ENCODE data around the gene SMARCA4.

Gene SMARCA4

DNA sequence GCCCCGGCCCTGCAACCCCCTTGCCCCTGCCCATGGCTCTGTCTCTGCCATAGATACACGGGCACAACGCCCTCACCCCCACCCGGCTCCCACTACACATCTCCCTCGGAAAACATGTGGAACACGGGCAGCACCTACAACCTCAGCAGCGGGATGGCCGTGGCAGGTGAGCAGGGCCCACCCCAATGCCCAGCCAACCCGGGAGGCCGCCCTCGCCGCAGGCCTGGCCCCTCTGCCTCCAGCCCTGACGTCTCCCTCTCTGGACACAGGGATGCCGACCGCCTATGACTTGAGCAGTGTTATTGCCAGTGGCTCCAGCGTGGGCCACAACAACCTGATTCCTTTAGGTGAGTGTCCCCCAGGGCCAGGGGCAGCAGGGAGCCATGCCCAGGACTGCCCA lies 40.0 kb upstream of the SMARCA4 start:
- H3K4me2 ChIP-seq (ENCODE audit: low read depth, low read length, poor library complexity, severe bottlenecking) = no peak overlapping the region
- no peak overlapping the region for H3K4me3 ChIP-seq (ENCODE audit: low read length, poor library complexity, severe bottlenecking)
- peaks cover 41% of the 10 kb centered on the region; the same call in 1 of the 2 replicates for H3K36me3 ChIP-seq (ENCODE audit: insufficient read depth, low read length)
- H3F3A ChIP-seq (ENCODE audit: low read depth) = no peaks in the 10 kb centered on the region
- TF ChIP-seq, protein P1, sequence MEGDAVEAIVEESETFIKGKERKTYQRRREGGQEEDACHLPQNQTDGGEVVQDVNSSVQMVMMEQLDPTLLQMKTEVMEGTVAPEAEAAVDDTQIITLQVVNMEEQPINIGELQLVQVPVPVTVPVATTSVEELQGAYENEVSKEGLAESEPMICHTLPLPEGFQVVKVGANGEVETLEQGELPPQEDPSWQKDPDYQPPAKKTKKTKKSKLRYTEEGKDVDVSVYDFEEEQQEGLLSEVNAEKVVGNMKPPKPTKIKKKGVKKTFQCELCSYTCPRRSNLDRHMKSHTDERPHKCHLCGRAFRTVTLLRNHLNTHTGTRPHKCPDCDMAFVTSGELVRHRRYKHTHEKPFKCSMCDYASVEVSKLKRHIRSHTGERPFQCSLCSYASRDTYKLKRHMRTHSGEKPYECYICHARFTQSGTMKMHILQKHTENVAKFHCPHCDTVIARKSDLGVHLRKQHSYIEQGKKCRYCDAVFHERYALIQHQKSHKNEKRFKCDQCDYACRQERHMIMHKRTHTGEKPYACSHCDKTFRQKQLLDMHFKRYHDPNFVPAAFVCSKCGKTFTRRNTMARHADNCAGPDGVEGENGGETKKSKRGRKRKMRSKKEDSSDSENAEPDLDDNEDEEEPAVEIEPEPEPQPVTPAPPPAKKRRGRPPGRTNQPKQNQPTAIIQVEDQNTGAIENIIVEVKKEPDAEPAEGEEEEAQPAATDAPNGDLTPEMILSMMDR (conservative IDR thresholded peaks at IDR 0.05; ENCODE audit: low read length) = no peak
- no peak for TF ChIP-seq EZH2phosphoT487 (IDR thresholded peaks at IDR 0.05; ENCODE audit: borderline replicate concordance)
- H4K20me1 ChIP-seq (ENCODE audit: insufficient read depth, low read length, poor library complexity, severe bottlenecking) = no peaks in the 10 kb centered on the region
- H3K9ac ChIP-seq (ENCODE audit: low read depth, low read length, poor library complexity, severe bottlenecking) = no peak overlapping the region
- no peak overlapping the region for H2AFZ ChIP-seq (ENCODE audit: low read length)
- H3K79me2 ChIP-seq (ENCODE audit: insufficient read depth, low read length) = no peaks in the 10 kb centered on the region
- H3K27me3 ChIP-seq (ENCODE audit: insufficient read depth, low read length, poor library complexity, severe bottlenecking) = no peaks in the 10 kb centered on the region
- no peaks in the 10 kb centered on the region for H3K9me2 ChIP-seq (replicated peaks; ENCODE audit: low read depth, low read length)
- no peaks in the 10 kb centered on the region for H3K9me3 ChIP-seq (ENCODE audit: insufficient read depth, low read depth, low read length)
- no peaks in the 10 kb centered on the region for H3K4me1 ChIP-seq (ENCODE audit: insufficient read depth, low read length, poor library complexity, severe bottlenecking)

DNA sequence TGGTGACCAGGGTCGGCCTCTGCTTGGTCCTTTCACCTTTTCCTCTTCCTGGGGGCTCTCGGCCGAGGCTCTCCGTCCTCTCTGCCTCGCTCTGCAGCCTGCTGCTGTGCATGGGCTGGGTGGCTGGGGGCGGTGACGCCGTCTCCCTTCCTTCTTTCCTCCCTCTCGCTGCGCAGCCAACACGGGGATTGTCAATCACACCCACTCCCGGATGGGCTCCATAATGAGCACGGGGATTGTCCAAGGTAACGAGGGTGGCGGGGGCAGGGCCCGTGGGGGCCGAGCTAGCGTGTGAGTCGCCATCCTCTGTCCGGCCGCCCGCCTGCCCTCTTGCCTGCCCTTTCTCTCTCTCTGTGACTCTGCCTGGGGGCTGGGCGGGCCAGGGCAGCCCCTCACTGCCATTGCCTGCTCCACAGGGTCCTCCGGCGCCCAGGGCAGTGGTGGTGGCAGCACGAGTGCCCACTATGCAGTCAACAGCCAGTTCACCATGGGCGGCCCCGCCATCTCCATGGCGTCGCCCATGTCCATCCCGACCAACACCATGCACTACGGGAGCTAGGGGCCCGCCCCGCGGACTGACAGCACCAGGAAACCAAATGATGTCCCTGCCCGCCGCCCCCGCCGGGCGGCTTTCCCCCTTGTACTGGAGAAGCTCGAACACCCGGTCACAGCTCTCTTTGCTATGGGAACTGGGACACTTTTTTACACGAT lies 39.5 kb upstream of the SMARCA4 start:
- TF ChIP-seq, protein P1 (conservative IDR thresholded peaks at IDR 0.05; ENCODE audit: low read length) = no peak
- TF ChIP-seq EZH2phosphoT487 (IDR thresholded peaks at IDR 0.05; ENCODE audit: borderline replicate concordance) = no peak
- H3K27me3 ChIP-seq (ENCODE audit: insufficient read depth, low read length, poor library complexity, severe bottlenecking) = no peaks in the 10 kb centered on the region
- no peak overlapping the region for H3K4me3 ChIP-seq (ENCODE audit: low read length, poor library complexity, severe bottlenecking)
- H3K4me1 ChIP-seq (ENCODE audit: insufficient read depth, low read length, poor library complexity, severe bottlenecking) = no peaks in the 10 kb centered on the region
- no peak overlapping the region for H2AFZ ChIP-seq (ENCODE audit: low read length)
- H3K36me3 ChIP-seq (ENCODE audit: insufficient read depth, low read length) = peaks cover 36% of the 10 kb centered on the region; the same call in 1 of the 2 replicates
- H3F3A ChIP-seq (ENCODE audit: low read depth) = no peaks in the 10 kb centered on the region
- H3K9ac ChIP-seq (ENCODE audit: low read depth, low read length, poor library complexity, severe bottlenecking) = no peak overlapping the region
- no peaks in the 10 kb centered on the region for H3K9me2 ChIP-seq (replicated peaks; ENCODE audit: low read depth, low read length)
- no peaks in the 10 kb centered on the region for H4K20me1 ChIP-seq (ENCODE audit: insufficient read depth, low read length, poor library complexity, severe bottlenecking)
- H3K79me2 ChIP-seq (ENCODE audit: insufficient read depth, low read length) = no peaks in the 10 kb centered on the region
- H3K4me2 ChIP-seq (ENCODE audit: low read depth, low read length, poor library complexity, severe bottlenecking) = no peak overlapping the region
- no peaks in the 10 kb centered on the region for H3K9me3 ChIP-seq (ENCODE audit: insufficient read depth, low read depth, low read length)

DNA sequence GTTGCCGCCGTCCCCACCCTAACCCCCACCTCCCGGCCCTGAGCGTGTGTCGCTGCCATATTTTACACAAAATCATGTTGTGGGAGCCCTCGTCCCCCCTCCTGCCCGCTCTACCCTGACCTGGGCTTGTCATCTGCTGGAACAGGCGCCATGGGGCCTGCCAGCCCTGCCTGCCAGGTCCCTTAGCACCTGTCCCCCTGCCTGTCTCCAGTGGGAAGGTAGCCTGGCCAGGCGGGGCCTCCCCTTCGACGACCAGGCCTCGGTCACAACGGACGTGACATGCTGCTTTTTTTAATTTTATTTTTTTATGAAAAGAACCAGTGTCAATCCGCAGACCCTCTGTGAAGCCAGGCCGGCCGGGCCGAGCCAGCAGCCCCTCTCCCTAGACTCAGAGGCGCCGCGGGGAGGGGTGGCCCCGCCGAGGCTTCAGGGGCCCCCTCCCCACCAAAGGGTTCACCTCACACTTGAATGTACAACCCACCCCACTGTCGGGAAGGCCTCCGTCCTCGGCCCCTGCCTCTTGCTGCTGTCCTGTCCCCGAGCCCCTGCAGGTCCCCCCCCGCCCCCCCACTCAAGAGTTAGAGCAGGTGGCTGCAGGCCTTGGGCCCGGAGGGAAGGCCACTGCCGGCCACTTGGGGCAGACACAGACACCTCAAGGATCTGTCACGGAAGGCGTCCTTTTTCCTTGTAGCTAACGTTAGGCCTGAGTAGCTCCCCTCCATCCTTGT lies 38.8 kb upstream of the SMARCA4 start:
- TF ChIP-seq EZH2phosphoT487 (IDR thresholded peaks at IDR 0.05; ENCODE audit: borderline replicate concordance) = no peak
- TF ChIP-seq, protein P1 (conservative IDR thresholded peaks at IDR 0.05; ENCODE audit: low read length) = no peak
- H3K36me3 ChIP-seq (ENCODE audit: insufficient read depth, low read length) = peaks cover 34% of the 10 kb centered on the region; the same call in 1 of the 2 replicates

More for the DNA sequence above, 38.8 kb upstream of the SMARCA4 start:
- H3K27me3 ChIP-seq (ENCODE audit: insufficient read depth, low read length, poor library complexity, severe bottlenecking) = no peaks in the 10 kb centered on the region
- peaks cover 3% of the 10 kb centered on the region; the same call in 1 of the 2 replicates for H3K79me2 ChIP-seq (ENCODE audit: insufficient read depth, low read length)
- no peaks in the 10 kb centered on the region for H3K9me3 ChIP-seq (ENCODE audit: insufficient read depth, low read depth, low read length)
- no peak overlapping the region for H3K4me2 ChIP-seq (ENCODE audit: low read depth, low read length, poor library complexity, severe bottlenecking)
- H3K9me2 ChIP-seq (replicated peaks; ENCODE audit: low read depth, low read length) = no peaks in the 10 kb centered on the region
- no peak overlapping the region for H3K4me3 ChIP-seq (ENCODE audit: low read length, poor library complexity, severe bottlenecking)
- no peak overlapping the region for H3K9ac ChIP-seq (ENCODE audit: low read depth, low read length, poor library complexity, severe bottlenecking)
- H3F3A ChIP-seq (ENCODE audit: low read depth) = no peaks in the 10 kb centered on the region
- H2AFZ ChIP-seq (ENCODE audit: low read length) = no peak overlapping the region
- H4K20me1 ChIP-seq (ENCODE audit: insufficient read depth, low read length, poor library complexity, severe bottlenecking) = no peaks in the 10 kb centered on the region
- H3K4me1 ChIP-seq (ENCODE audit: insufficient read depth, low read length, poor library complexity, severe bottlenecking) = peaks cover under 1% of the 10 kb centered on the region

All from Loucy (cell line).